Natural killer cell (primary cell): ENCODE measurements around the gene CLPSL2. TPM values are rescaled to one million over a fixed set of nuclear protein-coding genes. Genes with fewer than 3 reads are reported as not detected.

Source experiments
- ATAC-seq, 3 donors: fragments of 150-1000 bp in 2 of 3; fragments of 200-7000 bp in 1 of 3; cut with Tn5 transposase; 1 replicate in 1 of 3; 2 replicates in 2 of 3; pipeline ENCODE4 v1.10.0; 2021; ENCODE audit warnings: mild to moderate bottlenecking in 2 of 3, moderate library complexity in 2 of 3
- DNase-seq, 2 donors: peaks; one replicate each; pipeline versions ENCODE4 v3.0.0 to v3.0.0-alpha.2; 2013 to 2021; ENCODE audit warnings: mixed read lengths in 1 of 2
- H3K27ac ChIP-seq: one replicate; pipeline ENCODE4 v1.5.1; 2013; ENCODE audit warnings: mild to moderate bottlenecking, low read length
- H3K27me3 ChIP-seq: one replicate; pipeline ENCODE4 v1.6.1; 2013; ENCODE audit warnings: low read length; ENCODE audit not compliant: control insufficient read depth, insufficient read depth
- H3K36me3 ChIP-seq: one replicate; pipeline ENCODE4 v1.6.1; 2013; ENCODE audit warnings: low read length; ENCODE audit not compliant: control insufficient read depth, insufficient read depth
- H3K4me1 ChIP-seq: one replicate; pipeline ENCODE4 v1.6.1; 2013; ENCODE audit warnings: low read length; ENCODE audit not compliant: control insufficient read depth, insufficient read depth
- H3K4me3 ChIP-seq: one replicate; pipeline ENCODE4 v1.5.1; 2013; ENCODE audit warnings: low read length
- H3K9me3 ChIP-seq: one replicate; pipeline ENCODE4 v1.6.1; 2013; ENCODE audit warnings: low read length; ENCODE audit not compliant: control insufficient read depth, insufficient read depth
- H3K27ac Mint-ChIP-seq, 2 donors: one replicate each; pipeline ENCODE4 v1.8.0; 2022; ENCODE audit warnings: mild to moderate bottlenecking in 2 of 2, mixed read lengths in 2 of 2, moderate library complexity in 1 of 2
- H3K27me3 Mint-ChIP-seq, 2 donors: one replicate each; pipeline ENCODE4 v1.8.0; 2022; ENCODE audit warnings: low read depth in 2 of 2, mixed read lengths in 2 of 2
- H3K36me3 Mint-ChIP-seq: one replicate; pipeline ENCODE4 v1.8.0; 2022; ENCODE audit warnings: mixed read lengths
- H3K4me1 Mint-ChIP-seq, 2 donors: one replicate each; pipeline ENCODE4 v1.8.0; 2022; ENCODE audit warnings: mixed read lengths in 2 of 2
- H3K4me3 Mint-ChIP-seq: one replicate; pipeline ENCODE4 v1.8.0; 2022; ENCODE audit warnings: mild to moderate bottlenecking, moderate library complexity, mixed read lengths
- H3K9me3 Mint-ChIP-seq, 2 donors: one replicate each; pipeline ENCODE4 v1.8.0; 2022; ENCODE audit warnings: mixed read lengths in 2 of 2
- CTCF ChIP-seq: fragments of 200-600 bp; IDR thresholded peaks from one replicate; pipeline ENCODE4 v1.8.0; 2022; ENCODE audit warnings: antibody characterized with exemption
- WGBS: methylation state at CpG from one replicate; pipeline ENCODE4 v1.1.7; 2013; ENCODE audit warnings: missing lambda C conversion rate; ENCODE audit not compliant: insufficient coverage; 5-methylcytosine and 5-hydroxymethylcytosine counted together
- intact Hi-C: fragments of 100-400 bp; cut with micrococcal nuclease; formaldehyde crosslinking; loops from one replicate; pipeline ENCODE4 v1.14.2; 2022
- total RNA-seq, 4 donors: library from RNA; stranded (reverse); fragments of 120-200 nt in 1 of 4; gene quantifications; one replicate each; pipeline versions ENCODE4 v1.2.3 to v1.2.4, GENCODE V29; 2013 to 2022

CLPSL2 gene
- total RNA-seq, 3 donors from 2014 or later (not counting 1 experiment from before 2014, with no cell fraction given): not detected

- 80% methylated on average over 2 of the region's 3 CpGs for whole genome bisulfite sequencing
- H3K36me3 ChIP-seq: no peaks in the 10 kb centered on the region
- Mint-ChIP-seq H3K4me3 (no peak overlapping the region), H3K4me1 (peaks cover 5 to 12% of the 10 kb centered on the region in 2 donors), H3K27me3 (peaks cover 10% of the 10 kb centered on the region in 2 donors), H3K27ac (no peak overlapping the region), H3K36me3 (no peaks in the 10 kb centered on the region), H3K9me3 (no peaks in the 10 kb centered on the region)
- DNase-seq (no peak), ATAC-seq (no peak)
- H3K4me1 ChIP-seq: peaks cover 7% of the 10 kb centered on the region
- H3K27ac ChIP-seq: no peak overlapping the region
- intact Hi-C loops: no loop called here
- no peak overlapping the region for H3K4me3 ChIP-seq
- no peak for TF ChIP-seq CTCF
- H3K27me3 ChIP-seq: peaks cover 5% of the 10 kb centered on the region
- H3K9me3 ChIP-seq: no peaks in the 10 kb centered on the region
Measured at GRCh38 chr6:35801148-35801547, 24.8 kb downstream of the CLPSL2 start.

GRCh38 chr6:35804996-35805736, 28.8 kb downstream of the CLPSL2 start, which contains the start of gene LHFPL5:
Gene LHFPL5, plus strand, starts transcription at chr6:35805352. Its CDS starts 319 bp downstream, at chr6:35805671.
- peak; percentile 80 to 98 (median 96) for ATAC-seq
- no peak within 1 kb of the TSS for H3K4me3 ChIP-seq
- no peak for TF ChIP-seq CTCF
- peaks cover 5 to 12% of the 10 kb centered on the region in 2 donors for H3K4me1 Mint-ChIP-seq
- H3K9me3 ChIP-seq: no peaks in the 10 kb centered on the region
- H3K36me3 ChIP-seq: no peaks in the 10 kb centered on the region
- no peaks in the 10 kb centered on the region for H3K9me3 Mint-ChIP-seq
- peaks cover 10% of the 10 kb centered on the region for H3K27me3 ChIP-seq
- peak; percentile 58 to 64 for DNase-seq
- intact Hi-C loops: no loop called here
- H3K36me3 Mint-ChIP-seq: no peaks in the 10 kb centered on the region
- no peak within 1 kb of the TSS for H3K27ac ChIP-seq
- H3K4me1 ChIP-seq: peaks cover 7% of the 10 kb centered on the region
- H3K4me3 Mint-ChIP-seq: no peak within 1 kb of the TSS
- 11% methylated on average over 40 of the region's 40 CpGs for WGBS
- H3K27ac Mint-ChIP-seq: no peak within 1 kb of the TSS
- peaks cover 15 to 26% of the 10 kb centered on the region in 2 donors for H3K27me3 Mint-ChIP-seq

- H3K27me3 Mint-ChIP-seq: peaks cover 23 to 26% of the 10 kb centered on the region in 2 donors
- Histone ChIP-seq H3K9me3 (no peaks in the 10 kb centered on the region), H3K4me1 (peaks cover 7% of the 10 kb centered on the region), H3K4me3 (no peak overlapping the region), H3K27ac (no peak overlapping the region), H3K36me3 (no peaks in the 10 kb centered on the region), H3K27me3 (peaks cover 10% of the 10 kb centered on the region)
- ATAC-seq (no peak), DNase-seq (no peak)
- H3K27ac Mint-ChIP-seq: no peak overlapping the region
- H3K4me1 Mint-ChIP-seq: peaks cover 5 to 16% of the 10 kb centered on the region in 2 donors
- no peaks in the 10 kb centered on the region for H3K9me3 Mint-ChIP-seq
- WGBS: 73% methylated on average over 3 of the region's 3 CpGs
- H3K4me3 Mint-ChIP-seq: no peak overlapping the region
- no peak for TF ChIP-seq CTCF
- H3K36me3 Mint-ChIP-seq: no peaks in the 10 kb centered on the region
- intact Hi-C loops: no loop called here
Measured at GRCh38 chr6:35808688-35809087, 32.3 kb downstream of the CLPSL2 start.
